Colon (tissue), 2 donors: ENCODE results near the gene ABCC1.

Experiments
- FAIRE-seq: peaks from 2 replicates; lab custom pipeline; 2012; peaks lifted over from hg19 to GRCh38; lab: Jason Lieb, UNC
- donor health status: control.
- donor health status: control.

Gene ABCC1

DNA sequence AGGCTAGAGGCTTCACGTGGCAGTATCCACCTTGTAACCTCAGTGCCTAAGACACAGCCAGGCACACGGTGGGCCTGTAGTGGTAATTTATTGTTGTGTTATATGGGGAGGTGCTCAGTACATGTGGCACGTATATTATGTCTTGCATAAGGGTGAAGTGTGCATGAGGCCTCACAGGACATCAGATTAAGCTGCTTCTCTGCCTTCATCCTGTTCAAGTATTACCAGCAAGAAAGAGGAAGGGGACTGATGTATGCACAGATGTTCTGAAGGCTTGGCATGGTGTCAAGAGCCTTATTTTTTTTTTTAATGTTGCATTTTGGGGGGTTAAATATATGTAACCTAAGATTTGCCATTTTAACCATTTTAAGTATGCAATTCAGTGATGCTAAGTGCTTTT lies 71.6 kb downstream of the ABCC1 start:
- no peak for FAIRE-seq

GRCh38 chr16:16021646-16021987 lies 72.2 kb downstream of the ABCC1 start:
- FAIRE-seq = no peak

- no peak for FAIRE-seq
Observed at GRCh38 chr16:16021988-16022682, 72.7 kb downstream of the ABCC1 start.

DNA sequence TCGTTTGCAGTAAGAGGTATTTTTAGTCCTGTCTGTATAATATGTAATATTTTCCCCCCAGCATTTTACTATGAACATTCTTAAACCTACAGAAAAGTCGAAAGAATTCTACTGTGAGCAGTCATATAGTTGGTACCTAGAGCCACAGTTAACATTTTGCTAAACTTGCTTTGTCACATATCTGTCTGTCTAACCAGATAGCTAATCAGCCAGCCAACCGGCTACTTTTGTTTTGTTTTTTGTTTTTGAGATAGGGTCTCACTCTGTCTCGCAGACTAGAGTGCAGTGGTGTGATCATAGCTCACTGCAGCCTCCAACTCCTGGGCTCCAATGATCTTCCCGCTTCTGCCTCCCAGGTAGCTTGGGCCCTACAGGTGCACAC lies 73.3 kb downstream of the ABCC1 start:
- no peak for FAIRE-seq

DNA sequence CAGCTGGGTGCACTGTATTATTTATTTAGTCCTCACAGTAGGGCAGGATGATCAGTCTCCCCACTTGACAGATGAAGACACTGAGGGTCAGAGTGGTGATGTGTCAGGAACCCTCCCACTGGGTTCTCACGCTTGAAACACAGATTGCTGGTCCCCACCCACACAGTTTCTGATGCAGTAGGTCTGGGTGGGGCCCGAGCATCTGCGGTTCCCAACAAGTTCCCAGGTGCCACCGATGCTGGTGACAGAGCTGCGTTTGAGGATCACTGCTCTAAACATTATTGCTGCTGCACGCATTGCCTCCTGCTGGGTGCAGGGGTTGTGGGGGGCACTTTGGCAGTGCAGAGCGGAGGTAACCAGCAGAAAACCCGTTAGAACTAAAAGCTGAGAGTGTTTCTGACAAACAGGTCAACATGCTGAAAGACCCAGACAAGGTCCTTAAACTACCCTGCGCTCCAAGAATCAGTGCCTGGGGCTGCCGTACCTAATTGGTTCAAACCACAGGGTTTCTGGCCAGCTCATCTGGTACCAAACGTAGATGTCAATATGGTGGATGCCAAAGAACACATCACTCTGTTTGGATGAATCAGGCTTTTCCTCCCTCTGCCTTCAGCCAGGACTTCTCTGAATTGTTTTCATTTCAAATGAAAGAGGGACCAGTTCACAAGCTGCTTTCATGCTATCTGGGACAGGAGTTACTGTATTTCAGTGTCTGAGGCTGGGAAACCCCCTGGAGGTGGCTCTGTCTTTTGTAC lies 76.0 kb downstream of the ABCC1 start:
- no peak for FAIRE-seq

- no peak for FAIRE-seq
Observed at GRCh38 chr16:16027728-16028310, 78.4 kb downstream of the ABCC1 start.

- FAIRE-seq = no peak
Observed at GRCh38 chr16:16028311-16028999, 79.0 kb downstream of the ABCC1 start.

DNA sequence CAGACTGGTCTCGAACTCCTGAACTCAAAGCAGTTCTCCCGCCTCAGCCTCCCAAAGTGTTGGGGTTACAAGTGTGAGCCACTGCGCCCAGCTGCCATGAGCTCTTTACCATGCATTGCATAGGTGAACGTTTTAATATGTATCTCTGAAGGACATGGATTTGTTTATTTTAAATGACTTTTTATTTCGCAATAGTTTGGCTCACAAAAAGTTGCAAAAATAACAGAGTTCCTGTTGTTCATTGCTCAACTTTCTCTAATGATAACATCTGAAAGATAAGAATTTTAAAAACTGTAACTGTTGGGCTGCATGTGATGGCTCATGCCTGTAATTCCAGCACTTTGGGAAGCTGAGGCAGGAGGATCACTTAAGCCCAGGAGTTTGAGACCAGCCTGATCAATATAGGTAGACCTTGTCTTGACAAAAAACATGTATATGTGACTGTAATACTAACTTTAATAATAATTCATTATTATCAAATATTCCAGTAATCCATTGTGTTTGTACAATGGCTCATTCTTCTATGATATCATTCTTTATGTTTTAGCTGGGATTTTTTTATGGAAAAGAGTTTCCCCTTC lies 80.1 kb downstream of the ABCC1 start:
- no peak for FAIRE-seq

GRCh38 chr16:16030449-16030848 lies 81.0 kb downstream of the ABCC1 start:
- no peak for FAIRE-seq

DNA sequence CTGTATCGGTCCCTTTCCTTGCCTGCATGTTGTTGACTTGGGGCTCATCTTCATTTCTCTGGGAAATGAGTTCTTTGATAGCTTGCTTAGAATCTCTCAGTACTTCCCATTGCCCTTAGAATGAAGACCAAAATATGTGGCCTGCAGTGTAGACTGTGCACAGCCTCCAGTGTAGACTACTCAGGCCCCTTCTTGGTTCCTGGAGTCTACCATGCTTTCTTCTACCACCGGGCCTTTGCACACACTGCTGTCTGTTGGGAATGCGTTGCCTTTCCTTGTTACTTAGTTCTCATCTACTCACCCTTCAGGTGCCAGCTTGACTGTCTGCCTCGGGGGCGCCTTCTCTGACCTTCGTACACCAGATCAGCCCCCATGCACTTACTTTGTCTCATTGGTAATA lies 82.0 kb downstream of the ABCC1 start:
- no peak for FAIRE-seq

DNA sequence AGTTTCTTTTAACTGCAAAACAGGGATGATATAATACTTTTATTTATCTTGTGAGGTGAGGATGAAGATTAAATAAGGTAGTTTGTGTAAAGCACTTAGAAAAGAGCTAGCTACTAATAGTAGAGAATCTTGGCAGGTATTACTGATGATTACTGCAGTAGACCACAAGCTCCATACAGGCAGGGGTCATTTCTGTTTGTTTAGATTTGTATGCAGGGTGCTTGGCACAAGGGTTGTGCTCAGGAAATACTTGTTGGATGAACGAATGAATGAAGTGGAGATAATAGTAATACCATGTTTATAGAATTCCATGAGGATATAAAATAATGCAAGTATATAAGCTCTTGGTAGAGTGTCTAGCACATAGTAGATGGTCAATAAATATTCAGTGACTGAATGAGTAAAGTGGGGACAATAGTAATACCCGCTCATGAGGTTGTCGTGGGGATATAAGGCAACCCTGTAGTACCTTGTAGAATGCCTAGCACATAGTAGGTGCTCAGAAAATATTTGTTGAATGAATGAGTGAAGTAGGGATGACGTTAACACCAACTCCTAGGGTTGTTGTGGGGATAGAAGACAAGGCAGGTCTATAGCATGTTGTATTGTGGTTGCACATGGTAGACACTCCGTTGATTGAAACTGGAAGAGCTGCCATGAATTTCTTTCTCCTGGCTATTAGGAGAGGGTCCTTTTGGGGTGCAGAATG lies 83.0 kb downstream of the ABCC1 start:
- FAIRE-seq = no peak

DNA sequence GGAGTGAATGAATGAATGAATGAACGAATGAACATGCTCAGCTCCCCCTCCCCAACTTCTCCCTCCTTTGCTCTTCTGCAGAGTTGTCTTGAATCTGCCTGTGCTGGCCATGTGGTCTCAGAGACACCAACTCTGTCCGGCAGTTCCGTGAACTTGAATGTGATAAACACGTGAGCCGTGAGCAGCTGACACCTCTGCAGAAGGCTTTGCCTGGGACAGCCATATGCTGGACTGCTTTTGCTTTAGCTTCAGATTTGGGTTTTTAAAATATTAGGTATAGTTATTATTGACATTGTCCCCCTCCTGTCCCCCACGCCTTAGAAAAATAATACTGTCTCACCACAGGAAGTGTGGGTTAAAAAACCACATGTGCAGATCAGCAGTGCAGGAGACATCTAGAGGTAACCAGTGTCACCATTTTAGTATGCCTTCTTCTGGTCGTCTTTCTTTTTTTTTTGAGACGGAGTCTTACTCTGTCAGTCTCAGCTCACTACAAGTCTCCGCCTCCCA lies 83.8 kb downstream of the ABCC1 start:
- no peak for FAIRE-seq

GRCh38 chr16:16036359-16036792 lies 87.0 kb downstream of the ABCC1 start:
- no peak for FAIRE-seq

DNA sequence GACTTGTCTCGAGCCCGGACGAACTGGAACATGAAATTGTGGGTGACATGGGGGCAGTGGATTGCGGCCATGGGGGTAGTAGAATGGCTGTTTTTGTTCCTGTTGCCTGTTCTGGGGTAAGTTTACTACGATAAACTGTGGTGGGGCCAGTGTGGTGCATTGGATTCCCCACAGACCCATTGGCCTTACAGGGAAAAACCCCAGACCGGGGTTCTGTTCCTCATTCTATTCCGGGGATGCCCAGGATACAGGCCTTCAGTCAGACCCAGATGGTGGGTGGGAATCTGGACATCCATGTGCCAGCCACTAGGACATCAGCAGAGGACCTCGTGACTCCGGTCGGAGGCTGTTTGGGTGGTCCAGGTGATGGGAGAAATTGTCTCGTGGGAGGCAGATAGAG lies 88.1 kb downstream of the ABCC1 start:
- FAIRE-seq = no peak

- FAIRE-seq = no peak
Observed at GRCh38 chr16:16037970-16038369, 88.6 kb downstream of the ABCC1 start.

DNA sequence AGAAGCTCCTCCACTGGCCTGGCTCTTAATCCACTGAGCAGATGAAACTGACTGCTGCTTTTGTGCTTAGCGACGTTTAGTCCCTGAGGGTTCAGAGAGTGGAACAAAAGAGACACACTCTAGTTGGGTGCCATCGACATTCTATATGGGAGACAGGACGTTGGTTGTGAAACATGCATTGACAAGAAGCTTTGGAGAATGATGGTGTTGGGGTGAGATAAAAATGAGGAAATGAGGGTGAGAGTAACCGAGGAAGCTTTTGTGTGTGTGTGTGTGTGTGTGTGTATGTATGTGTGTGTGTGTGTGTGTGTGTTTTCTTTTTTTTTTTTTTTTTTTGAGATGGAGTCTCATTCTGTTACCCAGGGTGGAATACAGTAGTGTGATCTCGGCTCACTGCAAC lies 89.5 kb downstream of the ABCC1 start:
- no peak for FAIRE-seq

DNA sequence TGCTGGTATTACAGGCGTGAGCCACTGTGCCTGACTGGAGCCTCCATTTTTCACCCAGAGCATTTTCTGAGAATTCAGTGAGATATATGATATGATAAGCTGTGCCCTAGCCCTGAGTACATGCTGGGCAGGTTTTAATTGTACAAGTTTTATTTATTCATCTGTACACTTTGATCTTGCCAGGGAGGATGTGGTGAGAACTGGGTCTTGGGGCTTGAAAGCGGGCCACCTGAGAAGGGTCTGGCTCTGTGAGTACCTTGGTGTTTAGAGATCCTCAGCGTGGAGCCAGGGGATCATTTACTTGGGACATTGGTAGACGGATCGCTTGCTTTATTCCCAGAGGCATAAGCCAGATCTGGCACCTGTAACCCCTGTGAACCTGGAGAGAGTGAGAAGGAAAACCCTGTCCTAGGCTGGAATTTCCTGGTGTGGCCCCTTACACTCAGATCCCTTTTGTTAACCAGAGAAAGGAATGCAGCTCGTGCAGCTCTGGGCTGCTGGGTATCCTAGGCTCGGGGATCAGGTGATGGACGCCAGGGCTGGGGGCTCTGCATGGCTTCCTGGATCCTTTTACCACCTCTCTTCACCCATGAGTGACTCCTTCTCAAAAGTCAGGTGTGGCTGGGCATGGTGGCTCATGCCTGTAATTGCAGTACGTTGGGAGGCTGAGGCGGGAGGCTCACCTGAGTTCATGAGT lies 91.9 kb downstream of the ABCC1 start:
- no peak for FAIRE-seq

GRCh38 chr16:16042076-16042475 lies 92.7 kb downstream of the ABCC1 start:
- FAIRE-seq = no peak

DNA sequence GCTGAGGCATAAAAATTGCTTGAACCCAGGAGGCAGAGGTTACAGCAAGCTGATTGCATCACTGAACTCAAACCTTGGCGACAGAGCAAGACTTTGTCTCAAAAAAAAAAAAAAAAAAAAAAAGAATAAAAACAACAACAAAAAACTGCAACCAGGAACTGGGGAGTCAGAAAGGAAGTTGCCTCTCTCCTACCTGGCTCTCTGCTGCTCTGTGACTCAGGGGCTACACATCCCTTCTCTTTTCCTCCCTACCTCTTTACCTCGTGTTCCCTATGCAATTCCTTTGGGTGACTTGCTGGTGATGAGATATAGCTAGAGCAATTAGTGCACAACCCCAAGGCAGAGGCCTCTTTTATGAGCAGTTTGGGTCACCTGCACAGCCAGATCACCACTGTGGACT lies 95.9 kb downstream of the ABCC1 start:
- no peak for FAIRE-seq

DNA sequence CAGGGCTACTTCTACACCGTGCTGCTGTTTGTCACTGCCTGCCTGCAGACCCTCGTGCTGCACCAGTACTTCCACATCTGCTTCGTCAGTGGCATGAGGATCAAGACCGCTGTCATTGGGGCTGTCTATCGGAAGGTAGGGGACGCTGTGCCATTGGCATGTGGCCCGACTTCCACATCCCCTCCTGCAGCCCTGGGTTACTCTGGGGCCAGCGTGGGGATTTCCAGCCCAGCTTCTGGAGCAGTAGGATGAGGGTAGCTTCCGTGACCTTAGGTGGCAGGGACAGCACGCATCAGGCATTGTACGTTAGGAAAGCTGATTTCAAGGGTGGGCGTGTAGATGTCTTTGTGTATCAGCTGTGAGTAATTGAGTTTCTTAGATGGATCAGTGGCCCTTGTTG lies 96.5 kb downstream of the ABCC1 start:
- no peak for FAIRE-seq

GRCh38 chr16:16047761-16048160 lies 98.3 kb downstream of the ABCC1 start:
- FAIRE-seq = no peak
